ENCODE results near the gene ACAA1. TPM values are rescaled to one million over a fixed set of nuclear protein-coding genes. Genes with fewer than 3 reads are reported as not detected.

Gene ACAA1
- total RNA-seq, 1 experiment from 2014 or later: 44.3 TPM

DNA sequence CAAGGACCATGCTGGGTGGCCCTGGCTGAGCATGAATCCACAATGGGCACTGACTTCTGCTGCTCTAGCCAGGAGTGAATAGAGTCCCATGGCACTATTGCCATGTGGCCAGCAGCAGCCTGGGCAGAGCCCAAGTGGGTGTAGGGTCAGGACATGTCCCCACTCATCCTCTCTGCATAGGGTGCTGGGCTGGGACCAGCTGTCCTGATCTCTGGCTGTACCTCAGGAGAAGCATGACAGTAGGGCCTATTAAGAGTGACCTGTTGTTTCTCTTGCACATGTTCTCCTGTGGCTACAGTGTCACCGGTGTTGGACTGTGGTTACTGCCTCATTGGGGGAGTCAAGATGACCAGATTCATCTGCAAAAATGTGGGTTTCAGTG is 51.0 kb downstream of the ACAA1 start:
- Mint-ChIP-seq H3K9me3 (peaks cover 20 to 24% of the 10 kb centered on the region in 2 experiments), H3K27me3 (ENCODE audit: low read depth) (peaks cover 4% of the 10 kb centered on the region), H3K27ac (no peak overlapping the region), H3K4me3 (no peak overlapping the region), H3K36me3 (ENCODE audit: insufficient read depth in 1 of 3, low read depth in 3 of 3) (peaks cover 11 to 15% (median 12%) of the 10 kb centered on the region in 3 experiments), H3K4me1 (no peaks in the 10 kb centered on the region)
- Histone ChIP-seq H3K18ac (ENCODE audit: insufficient read length, low read depth, low read length) (no peak overlapping the region), H4K5ac (ENCODE audit: insufficient read length, low read depth, low read length) (no peak overlapping the region), H2BK5ac (ENCODE audit: insufficient read length, low read length) (no peak overlapping the region), H3K9me3 (ENCODE audit: control insufficient read depth, low read depth, low read length) (peaks cover 6% of the 10 kb centered on the region), H3T11ph (ENCODE audit: low read length) (no peak overlapping the region), H3K23ac (ENCODE audit: insufficient read length, low read depth, low read length) (no peak overlapping the region), H2AK5ac (ENCODE audit: insufficient read length, low read length) (no peak overlapping the region), H2BK12ac (ENCODE audit: insufficient read length, low read depth, low read length) (no peak overlapping the region), H2BK120ac (ENCODE audit: low read depth, low read length, poor library complexity, severe bottlenecking) (no peak overlapping the region), H3K4me2 (ENCODE audit: insufficient read depth, insufficient read length, low read length) (no peak overlapping the region), H4K8ac (replicated peaks; ENCODE audit: insufficient read length, low read depth, low read length) (no peak overlapping the region), H2BK15ac (ENCODE audit: low read depth, low read length) (no peak overlapping the region), H3K79me1 (ENCODE audit: insufficient read depth, low read depth, low read length, poor library complexity, severe bottlenecking) (no peaks in the 10 kb centered on the region), H3K4me1 (ENCODE audit: insufficient read depth, low read length) (no peaks in the 10 kb centered on the region), H2BK20ac (ENCODE audit: low read depth, low read length, poor library complexity, severe bottlenecking) (no peak overlapping the region), H4K91ac (ENCODE audit: insufficient read length, low read depth, low read length) (no peak overlapping the region), H3K27me3 (ENCODE audit: insufficient read depth, low read length) (no peaks in the 10 kb centered on the region; the same call in 1 of the 2 replicates), H3K56ac (ENCODE audit: insufficient read length, low read depth, low read length) (no peak overlapping the region), H3K23me2 (ENCODE audit: insufficient read length, low read depth, low read length, poor library complexity, severe bottlenecking) (no peaks in the 10 kb centered on the region), H4K20me1 (ENCODE audit: control insufficient read depth, insufficient read depth, insufficient read length) (no peaks in the 10 kb centered on the region), H3K9ac (ENCODE audit: extremely low read depth, insufficient read length, low read length) (no peak overlapping the region), H2AFZ (ENCODE audit: low read length) (no peak overlapping the region), H3K27ac (ENCODE audit: insufficient read length, low read depth, low read length) (no peak overlapping the region), H3K79me2 (ENCODE audit: insufficient read depth, low read length) (no peaks in the 10 kb centered on the region), H3K4ac (ENCODE audit: low read depth, low read length) (no peak overlapping the region), H3K14ac (ENCODE audit: insufficient read depth, low read length) (no peak overlapping the region)
- no CpG with 5 or more reads among the region's 1 CpG for WGBS (ENCODE audit: extremely low coverage, insufficient read length, low lambda C conversion rate)
- DNase-seq: no peak
- TF ChIP-seq, protein P1, sequence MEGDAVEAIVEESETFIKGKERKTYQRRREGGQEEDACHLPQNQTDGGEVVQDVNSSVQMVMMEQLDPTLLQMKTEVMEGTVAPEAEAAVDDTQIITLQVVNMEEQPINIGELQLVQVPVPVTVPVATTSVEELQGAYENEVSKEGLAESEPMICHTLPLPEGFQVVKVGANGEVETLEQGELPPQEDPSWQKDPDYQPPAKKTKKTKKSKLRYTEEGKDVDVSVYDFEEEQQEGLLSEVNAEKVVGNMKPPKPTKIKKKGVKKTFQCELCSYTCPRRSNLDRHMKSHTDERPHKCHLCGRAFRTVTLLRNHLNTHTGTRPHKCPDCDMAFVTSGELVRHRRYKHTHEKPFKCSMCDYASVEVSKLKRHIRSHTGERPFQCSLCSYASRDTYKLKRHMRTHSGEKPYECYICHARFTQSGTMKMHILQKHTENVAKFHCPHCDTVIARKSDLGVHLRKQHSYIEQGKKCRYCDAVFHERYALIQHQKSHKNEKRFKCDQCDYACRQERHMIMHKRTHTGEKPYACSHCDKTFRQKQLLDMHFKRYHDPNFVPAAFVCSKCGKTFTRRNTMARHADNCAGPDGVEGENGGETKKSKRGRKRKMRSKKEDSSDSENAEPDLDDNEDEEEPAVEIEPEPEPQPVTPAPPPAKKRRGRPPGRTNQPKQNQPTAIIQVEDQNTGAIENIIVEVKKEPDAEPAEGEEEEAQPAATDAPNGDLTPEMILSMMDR (conservative IDR thresholded peaks at IDR 0.05): no peak
